IPS-20b (cell line): ENCODE measurements around the gene LRRC23.

Experiments used
- H3K27ac ChIP-seq: one replicate; pipeline ENCODE4 v1.5.1; 2013; ENCODE audit warnings: low read length
- H3K27me3 ChIP-seq: 2 replicates; pipeline ENCODE4 v1.6.1; 2013; ENCODE audit warnings: mild to moderate bottlenecking, low read length, inconsistent platforms; ENCODE audit not compliant: insufficient read depth
- H3K36me3 ChIP-seq: 2 replicates; pipeline ENCODE4 v1.6.1; 2013; ENCODE audit warnings: low read depth, mild to moderate bottlenecking, inconsistent platforms, low read length, moderate library complexity; ENCODE audit not compliant: insufficient read depth
- H3K4me1 ChIP-seq: 2 replicates; pipeline ENCODE4 v1.6.1; 2013; ENCODE audit warnings: mild to moderate bottlenecking, control low read depth, inconsistent platforms, low read length, moderate library complexity; ENCODE audit not compliant: insufficient read depth
- H3K4me3 ChIP-seq: 2 replicates; pipeline ENCODE4 v1.5.1; 2013; ENCODE audit warnings: mild to moderate bottlenecking, low read length, inconsistent platforms
- H3K9ac ChIP-seq: 2 replicates; pipeline ENCODE4 v1.6.1; 2013; ENCODE audit warnings: low read depth, mild to moderate bottlenecking, inconsistent platforms, low read length, moderate library complexity
- H3K9me3 ChIP-seq: 2 replicates; pipeline ENCODE4 v1.6.1; 2013; ENCODE audit warnings: mild to moderate bottlenecking, low read depth, low read length, inconsistent platforms; ENCODE audit not compliant: insufficient read depth

LRRC23 gene

DNA sequence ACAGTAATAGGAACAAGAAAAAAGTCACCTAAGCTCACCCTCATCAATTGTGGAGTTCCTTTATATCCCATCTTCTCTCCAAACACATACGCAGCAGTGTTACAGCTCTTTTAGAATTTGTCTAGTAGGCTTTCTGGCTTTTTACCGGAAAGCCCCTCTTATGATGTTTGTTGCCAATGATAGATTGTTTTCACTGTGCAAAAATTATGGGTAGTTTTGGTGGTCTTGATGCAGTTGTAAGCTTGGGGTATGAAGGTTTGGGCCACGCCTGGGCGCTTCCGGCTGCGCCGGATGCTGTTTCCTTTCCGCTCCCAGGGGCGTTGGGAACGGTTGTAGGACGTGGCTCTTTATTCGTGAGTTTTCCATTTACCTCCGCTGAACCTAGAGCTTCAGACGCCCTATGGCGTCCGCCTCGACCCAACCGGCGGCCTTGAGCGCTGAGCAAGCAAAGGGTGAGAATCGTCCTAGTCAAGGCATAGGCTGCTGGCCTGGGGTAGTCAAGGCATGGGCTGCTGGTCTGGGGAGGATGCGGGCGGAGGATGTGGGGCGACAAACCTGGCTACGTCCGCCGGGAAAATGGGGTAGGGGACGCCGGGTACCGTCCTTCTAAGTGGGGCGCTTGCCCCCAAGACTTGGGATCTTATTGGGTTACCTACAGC, 39.2 kb downstream of the LRRC23 start, which contains the start of the genes C12orf57 and RNU7-1:
TSS of gene C12orf57 (plus strand) at position 301 of the 659 bp plus-strand sequence. CDS start at position 401, 100 bp downstream.
TSS of gene RNU7-1 (plus strand) at position 95 of the 659 bp plus-strand sequence.
- Histone ChIP-seq H3K36me3 (peaks cover 27% of the 10 kb centered on the region), H3K9me3 (no peaks in the 10 kb centered on the region), H3K27me3 (no peaks in the 10 kb centered on the region), H3K4me3 (peak within 1 kb of the TSS; percentile 91), H3K9ac (peak within 1 kb of the TSS; percentile 96), H3K4me1 (peaks cover 17% of the 10 kb centered on the region), H3K27ac (peak within 1 kb of the TSS; percentile 92)

DNA sequence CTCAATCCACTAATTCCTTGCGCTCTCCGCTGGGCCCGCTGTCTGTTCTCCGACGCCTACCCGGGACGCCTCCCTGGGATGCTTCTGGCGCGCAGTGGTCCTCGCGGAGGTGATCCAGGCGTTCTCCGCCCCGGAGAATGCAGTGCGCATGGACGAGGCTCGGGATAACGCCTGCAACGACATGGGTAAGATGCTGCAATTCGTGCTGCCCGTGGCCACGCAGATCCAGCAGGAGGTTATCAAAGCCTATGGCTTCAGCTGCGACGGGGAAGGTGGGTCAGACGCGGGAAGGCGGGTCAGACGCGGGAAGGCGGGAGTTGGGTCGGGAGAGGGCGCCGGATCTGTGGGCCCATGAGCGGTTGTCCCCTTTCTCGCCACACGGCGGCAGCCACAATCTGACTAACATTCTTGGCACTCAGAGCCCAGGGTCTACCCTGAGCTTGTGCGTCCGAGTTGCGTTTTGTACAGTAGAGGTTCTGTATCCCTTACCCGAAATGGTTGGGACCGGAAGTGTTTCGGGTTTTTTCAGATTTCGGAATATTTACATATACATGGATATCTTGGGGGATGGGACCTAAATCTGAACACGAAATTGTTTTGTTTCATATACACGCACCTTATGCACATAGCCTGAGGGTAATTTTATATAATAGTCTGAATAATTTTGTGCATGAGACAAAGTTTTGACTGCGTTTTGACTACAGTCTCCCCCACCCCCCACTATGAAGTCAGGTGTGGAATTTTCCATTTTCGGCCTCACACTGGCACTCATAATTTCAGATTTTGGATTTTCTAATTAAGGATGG, 40.0 kb downstream of the LRRC23 start:
- peak overlapping the region; percentile 96 for H3K9ac ChIP-seq
- peak overlapping the region; percentile 91 for H3K4me3 ChIP-seq
- peaks cover 20% of the 10 kb centered on the region for H3K36me3 ChIP-seq
- peak overlapping the region; percentile 92 for H3K27ac ChIP-seq
- H3K9me3 ChIP-seq, result no peaks in the 10 kb centered on the region
- peaks cover 17% of the 10 kb centered on the region for H3K4me1 ChIP-seq
- no peaks in the 10 kb centered on the region for H3K27me3 ChIP-seq

DNA sequence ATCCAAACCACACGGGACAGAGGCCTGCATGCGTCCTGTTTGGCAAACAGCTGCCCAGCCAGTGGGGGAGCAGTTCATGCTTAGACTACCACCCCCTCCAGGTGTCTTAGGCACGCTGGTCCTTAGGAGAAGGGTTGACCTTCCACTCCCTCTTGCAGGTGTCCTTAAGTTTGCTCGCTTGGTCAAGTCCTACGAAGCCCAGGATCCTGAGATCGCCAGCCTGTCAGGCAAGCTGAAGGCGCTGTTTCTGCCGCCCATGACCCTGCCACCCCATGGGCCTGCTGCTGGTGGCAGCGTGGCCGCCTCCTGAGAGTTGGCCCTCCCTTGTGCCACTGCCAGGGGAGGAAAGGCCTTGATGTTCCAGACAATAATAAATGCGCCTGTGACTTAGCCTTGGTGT, 41.0 kb downstream of the LRRC23 start:
- peaks cover 12% of the 10 kb centered on the region for H3K36me3 ChIP-seq
- no peak overlapping the region for H3K27ac ChIP-seq
- peak overlapping the region; percentile 71; the same call in 1 of the 2 replicates for H3K9ac ChIP-seq
- no peaks in the 10 kb centered on the region for H3K27me3 ChIP-seq
- H3K4me3 ChIP-seq, result peak overlapping the region; percentile 91
- peaks cover 17% of the 10 kb centered on the region for H3K4me1 ChIP-seq
- H3K9me3 ChIP-seq, result no peaks in the 10 kb centered on the region

DNA sequence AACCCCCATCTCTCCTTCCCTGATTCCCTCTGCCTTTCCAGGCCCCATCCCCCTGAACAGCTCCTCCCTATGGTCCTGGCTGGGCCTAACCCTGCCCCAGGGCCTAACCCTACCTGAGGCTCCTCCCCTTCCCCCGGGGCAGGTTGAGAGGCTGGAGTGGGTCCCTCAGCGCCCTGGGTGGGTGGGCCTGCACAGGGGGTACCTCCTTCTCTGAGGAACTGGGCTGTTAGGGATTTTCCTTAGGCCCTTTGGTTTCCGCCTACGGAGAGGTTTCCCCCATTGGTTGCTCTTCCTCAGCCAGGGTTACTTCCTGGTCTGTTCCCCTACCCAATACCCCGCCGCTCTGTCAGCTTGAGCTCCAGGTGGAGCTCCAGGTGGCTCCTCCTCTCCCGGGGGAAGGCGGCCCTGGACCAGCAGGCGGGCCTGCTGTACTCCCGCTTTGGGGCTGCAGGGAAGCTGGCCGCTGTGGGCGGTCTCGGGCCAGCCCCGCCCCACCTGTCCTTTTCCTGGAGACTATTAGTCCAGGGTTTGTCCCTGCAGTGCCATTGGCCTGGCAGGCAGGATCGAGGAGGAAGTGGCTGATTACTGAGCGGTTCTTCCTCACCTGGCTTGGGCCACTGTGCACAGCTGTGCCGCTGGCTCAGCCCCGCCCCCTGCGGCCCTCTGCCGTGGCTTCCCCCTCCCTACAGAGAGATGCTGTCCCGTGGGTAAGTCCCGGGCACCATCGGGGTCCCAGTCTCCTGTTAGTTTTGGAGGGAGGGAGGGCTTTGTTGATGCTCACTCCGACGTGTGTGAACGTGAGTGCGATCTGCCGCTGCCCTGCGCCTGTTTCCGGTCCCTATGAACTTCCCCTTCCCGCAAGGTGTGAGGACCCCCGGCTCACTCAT, 41.7 kb downstream of the LRRC23 start:
- Histone ChIP-seq H3K4me3 (peak overlapping the region; percentile 91), H3K9me3 (no peaks in the 10 kb centered on the region), H3K36me3 (peaks cover 5% of the 10 kb centered on the region), H3K9ac (peak overlapping the region; percentile 71; the same call in 1 of the 2 replicates), H3K27me3 (no peaks in the 10 kb centered on the region), H3K27ac (peak overlapping the region; percentile 16), H3K4me1 (peaks cover 17% of the 10 kb centered on the region)

DNA sequence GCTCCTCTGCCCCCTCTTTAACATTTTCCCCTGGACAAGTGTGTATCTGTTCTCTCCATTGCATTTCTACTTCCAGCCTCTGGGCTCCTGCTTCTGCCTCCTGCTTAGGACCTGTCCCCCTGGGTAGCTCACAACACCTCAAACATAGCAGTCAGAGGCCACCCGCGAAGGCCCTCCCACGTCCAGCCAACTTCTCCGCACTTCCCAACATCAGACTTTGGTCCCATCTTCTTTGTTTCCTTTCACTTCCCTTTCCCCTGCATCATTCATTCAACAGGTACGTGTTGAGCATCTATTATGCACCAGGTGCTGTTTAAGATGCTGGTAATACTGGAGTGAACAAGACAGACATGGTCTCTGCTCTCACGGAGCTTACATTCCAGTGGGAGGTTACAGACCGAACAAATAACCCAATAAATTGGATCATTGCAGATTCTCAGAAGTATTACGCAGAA, 42.3 kb downstream of the LRRC23 start:
- peak overlapping the region; percentile 91 for H3K4me3 ChIP-seq
- H3K27ac ChIP-seq, result peak overlapping the region; percentile 16

DNA sequence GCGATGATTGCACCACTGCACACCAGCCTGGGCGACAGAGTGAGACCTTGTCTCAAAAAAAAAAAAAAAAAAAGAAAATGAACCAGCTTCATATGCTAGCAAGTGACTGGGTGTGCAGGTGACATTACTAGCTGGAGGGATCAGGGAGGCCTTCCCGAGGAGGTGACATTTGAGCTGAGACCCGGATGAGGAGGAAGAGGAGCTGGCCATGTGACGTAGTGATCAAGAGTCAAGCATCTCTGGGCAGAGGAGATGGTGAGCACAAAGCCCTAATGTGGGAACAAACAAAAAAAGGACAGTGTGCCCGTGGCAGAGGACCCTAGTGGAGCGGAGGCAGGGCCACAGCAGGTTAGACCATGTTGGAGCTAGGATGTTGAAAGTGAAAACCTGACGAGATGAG, 43.0 kb downstream of the LRRC23 start:
- Histone ChIP-seq H3K27me3 (no peaks in the 10 kb centered on the region), H3K27ac (no peak overlapping the region), H3K9me3 (no peaks in the 10 kb centered on the region), H3K9ac (no peak overlapping the region), H3K4me1 (peaks cover 17% of the 10 kb centered on the region), H3K36me3 (no peaks in the 10 kb centered on the region), H3K4me3 (no peak overlapping the region)

More for the DNA sequence above, 42.3 kb downstream of the LRRC23 start:
- H3K9me3 ChIP-seq, result no peaks in the 10 kb centered on the region
- no peaks in the 10 kb centered on the region for H3K36me3 ChIP-seq
- peaks cover 17% of the 10 kb centered on the region for H3K4me1 ChIP-seq
- H3K27me3 ChIP-seq, result no peaks in the 10 kb centered on the region
- H3K9ac ChIP-seq, result peak overlapping the region; percentile 71; the same call in 1 of the 2 replicates

DNA sequence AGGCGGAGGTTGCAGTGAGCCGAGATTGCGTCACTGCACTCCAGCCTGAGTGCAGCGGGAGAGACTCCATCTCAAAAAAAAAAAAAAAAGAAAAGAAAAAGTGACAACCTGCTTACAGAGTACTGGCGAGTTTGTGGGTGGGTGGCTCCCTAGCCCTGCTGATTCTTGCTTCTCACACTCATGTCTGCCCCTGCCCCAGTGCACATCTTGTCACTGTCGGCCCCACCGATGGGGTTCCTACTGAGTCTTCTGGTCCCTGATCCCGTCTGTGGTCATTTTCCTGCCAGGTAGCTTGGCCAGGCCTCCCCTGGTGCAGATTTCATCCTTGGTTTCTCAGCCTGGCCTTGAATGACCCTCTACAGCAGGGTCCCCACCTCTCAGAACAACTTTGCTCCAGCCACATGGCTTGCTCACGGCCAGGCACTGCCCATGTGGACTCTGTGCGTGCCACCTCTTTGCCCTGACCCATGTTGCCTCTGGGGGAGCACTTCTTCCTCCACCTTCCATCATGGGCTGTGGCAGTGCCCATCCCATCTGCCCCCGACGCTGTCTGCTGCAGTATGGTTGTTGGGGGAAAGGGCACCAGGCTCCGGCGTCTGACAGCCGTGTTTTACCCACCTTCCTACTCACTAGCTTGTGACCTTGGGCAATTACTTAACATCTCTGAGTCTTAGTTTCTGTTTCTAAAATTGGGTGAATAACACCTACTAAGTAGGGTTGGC, 44.4 kb downstream of the LRRC23 start:
- no peak overlapping the region for H3K4me3 ChIP-seq
- H3K27ac ChIP-seq, result no peak overlapping the region
- H3K9me3 ChIP-seq, result no peaks in the 10 kb centered on the region
- peaks cover 19% of the 10 kb centered on the region for H3K4me1 ChIP-seq
- H3K9ac ChIP-seq, result no peak overlapping the region
- no peaks in the 10 kb centered on the region for H3K36me3 ChIP-seq
- no peaks in the 10 kb centered on the region for H3K27me3 ChIP-seq

DNA sequence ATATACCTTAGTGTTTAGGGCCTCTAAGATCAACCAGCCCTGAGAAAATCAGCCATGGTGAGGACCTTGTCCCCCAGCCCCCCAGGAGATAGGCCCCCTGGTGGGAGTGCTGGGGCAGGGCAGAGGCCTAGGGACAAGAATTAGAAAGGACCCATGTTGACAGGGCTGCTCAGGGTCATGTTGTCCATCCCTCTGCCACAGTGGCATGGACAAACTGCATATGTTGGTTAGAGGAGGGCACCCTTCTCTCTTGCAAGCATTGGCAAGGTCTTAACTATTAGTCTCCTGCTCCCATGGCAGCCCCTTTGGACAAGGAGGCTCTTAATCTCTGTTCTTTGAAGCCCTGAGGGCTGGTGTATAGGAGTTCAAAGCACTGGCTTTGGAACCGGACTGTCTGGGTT, 45.8 kb downstream of the LRRC23 start:
- no peak overlapping the region for H3K4me3 ChIP-seq
- no peaks in the 10 kb centered on the region for H3K36me3 ChIP-seq
- H3K4me1 ChIP-seq, result peaks cover 13% of the 10 kb centered on the region
- no peaks in the 10 kb centered on the region for H3K9me3 ChIP-seq
- H3K9ac ChIP-seq, result no peak overlapping the region
- H3K27me3 ChIP-seq, result no peaks in the 10 kb centered on the region
- no peak overlapping the region for H3K27ac ChIP-seq

DNA sequence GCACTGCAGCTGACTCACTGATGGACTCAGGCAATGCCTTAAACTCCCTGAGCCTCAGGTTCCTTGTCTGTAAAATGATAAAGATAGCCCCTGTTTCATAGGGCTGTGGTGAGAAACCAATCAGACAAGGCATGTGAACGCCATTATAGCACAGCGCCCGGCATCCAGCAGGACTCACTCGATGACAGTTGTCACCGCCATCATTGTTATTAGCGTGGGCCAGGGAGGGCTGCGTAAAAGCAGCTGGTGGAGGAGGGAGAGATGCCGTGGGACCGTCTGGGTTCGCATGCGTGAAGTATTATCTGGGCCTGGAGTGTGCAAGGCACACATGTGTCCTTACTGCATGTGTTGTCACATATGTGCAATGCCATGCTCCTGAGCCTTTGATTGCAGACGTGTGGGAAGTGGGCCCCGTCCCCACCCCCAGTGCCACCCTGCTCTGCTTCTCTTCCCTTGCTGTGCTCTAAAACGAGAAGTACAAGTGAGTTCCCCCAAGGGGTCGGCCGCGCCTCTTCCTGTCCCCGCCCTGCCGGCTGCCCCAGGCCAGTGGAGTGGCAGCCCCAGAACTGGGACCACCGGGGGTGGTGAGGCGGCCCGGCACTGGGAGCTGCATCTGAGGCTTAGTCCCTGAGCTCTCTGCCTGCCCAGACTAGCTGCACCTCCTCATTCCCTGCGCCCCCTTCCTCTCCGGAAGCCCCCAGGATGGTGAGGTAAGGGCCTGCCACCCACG, 46.4 kb downstream of the LRRC23 start, which contains the start of gene PTPN6:
TSS of gene PTPN6 (plus strand) at position 546 of the 730 bp plus-strand sequence. CDS start at position 703, 157 bp downstream.
- Histone ChIP-seq H3K4me3 (no peak within 1 kb of the TSS), H3K27ac (no peak within 1 kb of the TSS), H3K4me1 (peaks cover 7% of the 10 kb centered on the region; the same call in 1 of the 2 replicates), H3K9ac (no peak within 1 kb of the TSS), H3K9me3 (no peaks in the 10 kb centered on the region), H3K36me3 (no peaks in the 10 kb centered on the region), H3K27me3 (no peaks in the 10 kb centered on the region)

DNA sequence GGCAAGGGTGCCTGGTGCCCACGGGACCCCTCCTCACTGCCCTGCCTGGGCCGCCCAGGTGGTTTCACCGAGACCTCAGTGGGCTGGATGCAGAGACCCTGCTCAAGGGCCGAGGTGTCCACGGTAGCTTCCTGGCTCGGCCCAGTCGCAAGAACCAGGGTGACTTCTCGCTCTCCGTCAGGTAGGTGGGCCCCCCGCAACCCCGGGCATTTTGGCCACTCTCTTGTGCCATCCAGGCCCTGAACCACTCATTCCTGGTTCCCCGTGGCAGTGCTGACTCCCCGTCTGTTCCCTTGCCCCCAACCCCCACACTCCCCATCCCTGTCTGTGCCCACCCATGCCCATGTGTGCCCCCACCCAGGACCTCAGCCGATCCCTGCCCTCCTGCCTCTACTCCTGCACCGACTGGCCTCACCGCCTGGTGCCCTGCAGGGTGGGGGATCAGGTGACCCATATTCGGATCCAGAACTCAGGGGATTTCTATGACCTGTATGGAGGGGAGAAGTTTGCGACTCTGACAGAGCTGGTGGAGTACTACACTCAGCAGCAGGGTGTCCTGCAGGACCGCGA, 47.0 kb downstream of the LRRC23 start:
- no peak overlapping the region for H3K9ac ChIP-seq
- H3K27me3 ChIP-seq, result no peaks in the 10 kb centered on the region
- H3K27ac ChIP-seq, result no peak overlapping the region
- H3K4me1 ChIP-seq, result peaks cover 7% of the 10 kb centered on the region; the same call in 1 of the 2 replicates
- H3K9me3 ChIP-seq, result no peaks in the 10 kb centered on the region
- H3K36me3 ChIP-seq, result no peaks in the 10 kb centered on the region
- no peak overlapping the region for H3K4me3 ChIP-seq
